NCI-H2107 (cell line): Measurements from ENCODE around the gene DPH3.

Experiments
- DNase-seq: peaks from one replicate; lab custom pipeline; 2025; lab: John Stamatoyannopoulos, UW

Gene DPH3

GRCh38 chr3:16290827-16291196 lies 26.1 kb upstream of the DPH3 start:
- no peak for DNase-seq

GRCh38 chr3:16290007-16290826 lies 25.5 kb upstream of the DPH3 start:
- no peak for DNase-seq

GRCh38 chr3:16289144-16289889 lies 24.6 kb upstream of the DPH3 start:
- no peak for DNase-seq

GRCh38 chr3:16288664-16289063 lies 23.9 kb upstream of the DPH3 start:
- DNase-seq: no peak

GRCh38 chr3:16286751-16287543 lies 22.2 kb upstream of the DPH3 start:
- DNase-seq: no peak

- DNase-seq: no peak
These were observed 21.4 kb upstream of the DPH3 start for GRCh38 chr3:16286161-16286560.

GRCh38 chr3:16284633-16285032 lies 19.9 kb upstream of the DPH3 start:
- DNase-seq: no peak

GRCh38 chr3:16280671-16281070 lies 15.9 kb upstream of the DPH3 start:
- DNase-seq: no peak

GRCh38 chr3:16279010-16279801 lies 14.5 kb upstream of the DPH3 start:
- DNase-seq: no peak

GRCh38 chr3:16277471-16277870 lies 12.7 kb upstream of the DPH3 start:
- DNase-seq: no peak

- no peak for DNase-seq
These were observed 9.1 kb upstream of the DPH3 start for GRCh38 chr3:16273867-16274266.

GRCh38 chr3:16272588-16272987 lies 7.8 kb upstream of the DPH3 start:
- no peak for DNase-seq

GRCh38 chr3:16270855-16271254 lies 6.1 kb upstream of the DPH3 start:
- DNase-seq: no peak

- DNase-seq: no peak
These were observed 2.0 kb upstream of the DPH3 start for GRCh38 chr3:16266714-16267113.

- no peak for DNase-seq
These were observed 678 bp upstream of the DPH3 start for GRCh38 chr3:16265455-16265786.

- DNase-seq: no peak
These were observed 502 bp downstream of the DPH3 start for GRCh38 chr3:16264174-16264707.

GRCh38 chr3:16262174-16262573 lies 2.6 kb downstream of the DPH3 start:
- no peak for DNase-seq

GRCh38 chr3:16260046-16260445 lies 4.7 kb downstream of the DPH3 start:
- no peak for DNase-seq

GRCh38 chr3:16258866-16259265 lies 5.9 kb downstream of the DPH3 start:
- DNase-seq: no peak

- no peak for DNase-seq
These were observed 6.6 kb downstream of the DPH3 start for GRCh38 chr3:16258177-16258576.

GRCh38 chr3:16257309-16257708 lies 7.4 kb downstream of the DPH3 start:
- no peak for DNase-seq

GRCh38 chr3:16255726-16256125 lies 9.0 kb downstream of the DPH3 start:
- DNase-seq: no peak
